ENCODE results near the gene TEKT5. TPM values are rescaled to one million over a fixed set of nuclear protein-coding genes. Genes with fewer than 3 reads are reported as not detected.
"Not testable (repeated sequence)": the region's sequence is repeated elsewhere in the genome, so short reads cannot be mapped to it uniquely, and the experiment has no call there.

TEKT5 gene
- total RNA-seq, 1 donor from 2014 or later, result not detected

DNA sequence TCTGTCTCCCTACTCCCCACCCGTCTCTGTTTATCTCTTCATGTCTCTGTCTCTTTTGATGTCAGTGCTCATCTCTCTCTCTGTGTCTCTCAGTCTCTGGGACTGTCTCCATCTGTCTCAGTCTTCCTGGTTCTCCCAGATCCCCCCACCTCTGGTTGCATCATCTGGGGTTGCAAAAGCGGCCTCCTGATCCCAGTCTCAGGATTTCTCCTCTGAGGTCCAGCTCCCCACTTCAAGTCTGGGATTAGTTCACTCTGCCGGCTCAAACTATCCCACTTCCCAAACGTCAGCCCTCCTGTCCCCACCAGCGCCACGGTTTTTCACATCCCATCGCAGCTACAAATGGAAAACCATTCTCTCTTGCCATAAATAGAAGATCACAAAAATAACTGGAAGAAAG lies 9.0 kb downstream of the TEKT5 start:
- DNase-seq (ENCODE audit: low read depth), result no peak

DNA sequence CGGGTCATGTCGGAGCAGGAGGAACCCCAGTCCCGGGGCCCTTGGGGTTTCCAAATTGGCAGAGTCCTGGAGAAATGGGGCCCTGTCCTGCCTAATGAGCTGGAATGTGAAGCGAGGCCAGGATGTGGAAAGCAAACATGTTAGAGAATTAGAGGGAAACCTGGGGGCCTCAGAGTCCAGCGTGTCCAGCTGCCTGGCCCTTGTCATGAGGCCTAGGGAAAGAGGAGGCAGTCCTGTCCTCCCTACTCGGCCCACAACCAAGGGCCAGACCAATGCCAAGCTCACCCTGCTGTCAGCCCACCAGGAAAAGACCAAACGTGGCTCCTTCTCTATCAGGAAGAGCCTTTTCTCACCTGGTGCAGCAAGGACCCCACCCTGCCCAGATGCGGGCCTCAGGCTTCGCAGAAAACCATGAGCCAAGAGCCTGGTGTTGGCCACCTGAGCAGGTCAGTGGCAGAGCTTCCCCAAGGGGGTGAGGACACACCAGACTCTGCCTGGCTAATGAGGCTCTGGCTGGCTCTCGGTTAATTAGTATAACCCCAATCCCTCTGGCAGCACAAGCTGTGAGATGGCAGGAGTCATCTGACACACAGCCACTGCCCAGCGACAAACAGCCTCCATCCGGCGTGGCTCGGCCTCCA lies 10.1 kb downstream of the TEKT5 start:
- no peak for DNase-seq (ENCODE audit: low read depth)

DNA sequence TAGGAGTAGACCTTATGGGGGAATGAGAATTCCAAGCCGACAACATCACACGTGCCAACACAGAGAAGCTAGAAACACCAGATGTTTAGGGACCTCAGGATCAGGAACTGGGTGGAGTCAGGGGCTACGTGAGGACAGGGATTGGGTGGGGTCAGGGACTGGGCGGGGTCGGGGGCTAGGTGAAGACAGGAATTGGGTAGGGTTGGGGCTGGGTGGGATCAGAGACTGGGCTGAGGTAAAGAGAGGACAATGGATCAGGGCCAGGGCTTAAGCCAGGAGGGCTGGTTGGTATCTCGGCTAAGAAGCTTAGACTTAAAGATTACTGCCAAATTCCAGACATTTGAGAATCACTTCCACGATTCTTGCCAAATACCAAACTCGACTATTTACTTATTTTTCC lies 11.6 kb downstream of the TEKT5 start:
- DNase-seq (ENCODE audit: low read depth), result no peak

DNA sequence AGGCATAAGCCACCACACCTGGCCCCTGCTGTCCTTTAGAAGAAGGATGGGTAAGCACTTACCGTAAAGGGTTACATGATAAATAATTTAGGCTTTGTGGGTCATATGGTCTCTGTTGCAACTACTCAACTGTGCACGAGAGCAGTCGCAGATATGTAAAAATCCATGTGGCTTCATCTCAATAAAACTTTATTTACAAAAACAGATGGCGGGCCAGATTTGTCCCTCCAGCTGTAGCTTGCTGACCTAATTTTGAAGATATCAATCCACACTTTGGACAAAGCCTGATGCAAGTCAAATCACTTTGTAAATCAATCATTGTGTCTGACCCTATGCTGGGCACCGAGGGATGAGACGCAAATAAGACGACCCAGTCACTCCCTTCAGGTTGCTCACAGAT lies 12.1 kb downstream of the TEKT5 start:
- no peak for DNase-seq (ENCODE audit: low read depth)

DNA sequence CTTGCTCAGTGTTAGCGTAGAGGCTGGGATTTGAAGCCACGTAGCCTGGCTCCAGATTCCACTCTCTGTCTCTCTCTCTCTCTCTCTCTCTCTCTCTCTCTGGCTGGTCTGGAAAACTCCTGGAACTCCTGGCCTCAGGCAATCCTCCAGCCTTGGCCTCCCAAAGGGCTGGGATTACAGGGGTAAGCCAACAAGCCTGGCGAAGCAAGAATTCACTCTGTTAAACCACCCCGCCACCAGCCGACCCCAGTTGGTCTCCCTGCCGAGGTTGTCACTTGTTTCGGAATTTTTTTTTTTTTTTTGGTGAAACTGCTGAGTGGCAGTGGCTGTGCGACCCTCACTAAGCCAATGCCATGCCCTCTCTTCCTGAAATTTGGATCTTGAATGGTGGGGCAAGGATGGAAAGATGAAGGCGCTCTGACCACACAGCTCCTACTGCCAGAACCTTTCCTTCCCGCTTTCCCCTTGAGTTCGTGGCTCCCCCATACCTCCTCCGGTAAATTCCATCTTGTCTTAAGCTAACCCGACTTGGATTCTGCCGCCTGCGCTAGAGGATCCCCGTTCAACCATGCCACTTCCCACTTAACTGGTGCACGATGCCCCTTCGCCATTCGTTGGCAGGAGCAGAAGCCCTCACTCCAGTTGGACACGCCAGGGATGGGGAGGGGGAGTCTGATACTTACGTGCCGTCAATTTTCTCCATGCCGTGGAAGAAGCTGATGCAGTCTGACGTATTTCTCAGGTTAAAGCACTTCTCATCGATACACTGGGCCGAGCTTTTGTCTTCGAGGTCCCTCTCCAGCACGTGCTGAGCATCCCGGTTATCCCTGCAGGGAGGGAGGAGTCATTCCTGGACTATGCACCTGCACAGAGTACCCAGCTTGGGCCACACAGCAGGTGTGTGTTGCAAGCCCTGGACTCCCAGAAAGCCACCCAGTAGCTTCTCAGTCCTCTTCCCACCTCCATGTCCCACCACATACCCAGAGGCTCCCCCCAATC lies 13.1 kb downstream of the TEKT5 start:
- DNase-seq (ENCODE audit: low read depth), result no peak

DNA sequence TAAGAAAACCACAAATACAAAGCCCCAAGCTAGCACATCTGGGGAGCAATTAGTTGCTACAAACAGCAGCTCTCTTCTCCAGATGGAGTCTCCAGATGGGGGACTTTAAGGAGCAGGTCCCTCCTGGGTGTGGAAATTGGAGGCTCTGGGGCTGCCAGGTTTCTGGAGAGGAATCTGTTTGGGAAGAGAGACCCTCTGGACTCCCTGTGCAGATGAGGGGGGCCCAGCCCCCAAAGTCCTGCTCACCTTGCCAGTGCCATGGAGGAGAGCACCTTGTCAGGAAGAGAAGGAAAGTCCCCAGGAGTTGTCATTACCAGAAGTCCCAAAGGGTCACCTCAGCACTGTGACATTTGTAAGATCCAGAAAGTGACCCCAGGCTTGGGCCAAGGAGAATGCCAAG lies 14.8 kb downstream of the TEKT5 start:
- DNase-seq (ENCODE audit: low read depth), result no peak

DNA sequence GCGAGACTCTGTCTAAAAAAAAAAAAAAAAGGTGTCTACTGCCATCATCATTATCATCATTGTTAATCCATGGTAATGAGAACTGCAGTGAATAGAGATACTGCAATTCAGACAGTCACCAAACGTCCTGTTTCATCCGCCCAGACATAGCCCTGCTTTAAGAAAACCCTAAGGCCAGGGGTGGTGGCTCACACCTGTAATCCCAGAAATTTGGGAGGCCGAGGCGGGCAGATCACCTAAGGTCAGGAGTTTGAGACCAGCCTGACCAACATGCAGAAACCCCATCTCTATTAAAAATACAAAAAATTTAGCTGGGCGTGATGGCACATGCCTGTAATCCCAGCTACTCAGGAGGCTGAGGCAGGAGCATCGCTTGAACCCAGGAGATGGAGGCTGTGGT lies 15.3 kb downstream of the TEKT5 start:
- DNase-seq (ENCODE audit: low read depth), result not testable (repeated sequence)

DNA sequence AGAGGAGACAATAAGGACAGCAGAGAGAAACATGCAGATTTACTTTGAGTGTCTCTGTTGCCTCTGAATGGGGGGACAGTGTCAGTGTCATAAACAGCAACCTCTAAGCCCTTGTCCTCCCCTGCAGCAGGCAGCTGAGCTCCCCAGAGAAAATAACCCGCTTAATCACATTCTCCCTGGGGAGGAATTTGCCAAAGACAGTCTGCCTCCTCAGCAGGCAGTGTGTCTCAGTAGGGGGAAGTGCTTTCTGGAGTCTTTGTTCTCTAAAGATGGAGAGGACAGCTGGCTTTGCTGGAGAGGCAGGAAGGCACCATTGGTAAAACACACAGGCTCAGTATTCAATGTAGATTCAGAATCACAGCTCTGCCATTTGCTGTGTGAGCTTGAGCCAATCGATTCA lies 16.1 kb downstream of the TEKT5 start:
- DNase-seq (ENCODE audit: low read depth), result peak; percentile 54

DNA sequence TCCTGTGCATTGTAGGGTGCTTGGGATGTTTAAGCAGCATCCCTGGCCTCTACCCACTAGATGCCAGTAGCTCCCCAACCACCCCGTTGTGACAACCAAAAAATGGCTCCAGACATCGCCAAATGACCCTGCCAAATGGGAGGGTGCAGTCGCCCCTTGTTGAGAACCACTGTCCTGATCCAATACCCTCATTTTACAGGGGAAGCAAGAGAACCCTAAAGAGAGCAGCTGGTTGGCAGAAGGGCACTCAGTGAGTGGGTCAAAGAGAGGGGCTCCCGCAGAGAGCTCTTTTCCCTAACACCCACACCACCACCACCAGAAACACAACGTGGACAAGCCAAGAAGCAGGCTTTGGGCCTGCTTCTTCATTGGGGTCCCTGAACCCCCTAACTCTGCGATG lies 18.4 kb downstream of the TEKT5 start:
- DNase-seq (ENCODE audit: low read depth), result no peak

DNA sequence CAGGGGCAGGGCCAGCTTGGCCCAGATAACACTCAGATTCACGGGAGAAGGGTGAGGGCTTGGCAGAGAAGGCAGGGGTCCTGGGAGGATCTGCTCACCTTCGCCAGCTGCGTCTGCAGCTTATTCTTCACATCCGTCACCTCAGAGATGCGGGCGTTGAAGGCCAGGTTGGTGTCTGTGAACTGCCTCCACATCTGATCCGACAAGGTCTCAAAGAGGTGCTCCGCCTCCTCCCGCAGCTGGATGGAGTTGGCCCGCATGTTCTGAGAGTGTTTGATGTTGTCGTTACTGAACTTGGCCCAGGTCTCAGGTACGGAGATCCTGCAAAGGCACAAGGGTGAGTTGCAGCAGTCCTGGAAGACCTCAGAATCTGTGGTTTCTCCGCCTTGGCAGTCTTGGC lies 18.9 kb downstream of the TEKT5 start:
- no peak for DNase-seq (ENCODE audit: low read depth)

DNA sequence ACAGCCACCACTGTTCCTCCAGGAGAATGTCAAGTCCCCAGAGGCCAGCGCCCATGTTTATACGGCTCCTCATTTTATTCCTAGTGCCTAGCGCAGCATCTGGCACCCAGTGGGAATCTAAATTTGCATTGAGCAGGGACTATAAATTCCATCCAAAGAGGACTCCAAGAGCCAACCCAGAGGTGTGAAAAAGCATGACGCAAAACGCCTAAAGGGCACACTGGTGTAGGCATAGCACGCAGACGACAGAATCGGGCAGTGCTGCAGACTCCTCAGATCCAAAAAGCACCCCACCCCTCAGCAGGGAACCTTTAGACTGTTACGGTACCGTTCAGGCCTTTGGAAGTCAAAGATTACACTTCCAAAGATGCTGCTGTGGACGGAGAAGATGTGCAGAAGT lies 19.5 kb downstream of the TEKT5 start:
- DNase-seq (ENCODE audit: low read depth), result no peak

DNA sequence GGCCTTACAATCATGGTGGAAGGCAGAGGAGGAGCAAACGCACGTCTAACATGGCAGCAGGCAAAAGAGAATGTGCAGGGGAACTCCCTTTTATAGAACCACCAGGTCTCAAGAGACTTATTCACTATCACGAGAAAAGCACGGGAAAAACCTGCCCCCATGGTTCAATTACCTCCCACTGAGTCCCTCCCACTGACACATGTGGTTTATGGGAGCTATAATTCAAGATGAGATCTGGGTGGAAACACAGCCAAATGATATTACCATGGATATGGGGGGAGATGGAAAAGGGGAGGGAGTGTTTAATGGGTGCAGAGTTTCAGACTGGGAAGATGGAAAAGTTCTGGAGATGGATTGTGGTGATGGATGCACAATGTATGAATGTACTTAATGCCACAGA lies 23.0 kb downstream of the TEKT5 start:
- no peak for DNase-seq (ENCODE audit: low read depth)

DNA sequence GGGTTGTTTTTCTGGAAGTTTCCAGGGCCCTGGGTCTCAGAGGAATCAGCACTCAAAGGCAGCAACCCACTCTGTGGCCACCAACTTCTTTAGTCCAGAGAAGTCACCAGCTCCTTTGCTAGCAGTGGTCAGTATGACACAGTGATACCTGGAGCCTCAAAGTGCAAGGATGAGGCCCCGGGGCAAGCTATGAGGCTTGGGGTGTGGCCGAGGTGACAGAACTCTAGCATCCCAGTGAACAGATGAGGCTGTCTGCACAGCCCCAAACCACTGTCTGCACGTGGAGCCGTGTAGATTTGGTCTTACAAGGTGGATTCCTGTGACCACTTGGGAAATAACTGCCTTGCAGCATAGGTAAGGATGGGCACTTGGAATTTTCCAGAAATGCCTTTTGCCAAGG lies 24.9 kb downstream of the TEKT5 start:
- no peak for DNase-seq (ENCODE audit: low read depth)

DNA sequence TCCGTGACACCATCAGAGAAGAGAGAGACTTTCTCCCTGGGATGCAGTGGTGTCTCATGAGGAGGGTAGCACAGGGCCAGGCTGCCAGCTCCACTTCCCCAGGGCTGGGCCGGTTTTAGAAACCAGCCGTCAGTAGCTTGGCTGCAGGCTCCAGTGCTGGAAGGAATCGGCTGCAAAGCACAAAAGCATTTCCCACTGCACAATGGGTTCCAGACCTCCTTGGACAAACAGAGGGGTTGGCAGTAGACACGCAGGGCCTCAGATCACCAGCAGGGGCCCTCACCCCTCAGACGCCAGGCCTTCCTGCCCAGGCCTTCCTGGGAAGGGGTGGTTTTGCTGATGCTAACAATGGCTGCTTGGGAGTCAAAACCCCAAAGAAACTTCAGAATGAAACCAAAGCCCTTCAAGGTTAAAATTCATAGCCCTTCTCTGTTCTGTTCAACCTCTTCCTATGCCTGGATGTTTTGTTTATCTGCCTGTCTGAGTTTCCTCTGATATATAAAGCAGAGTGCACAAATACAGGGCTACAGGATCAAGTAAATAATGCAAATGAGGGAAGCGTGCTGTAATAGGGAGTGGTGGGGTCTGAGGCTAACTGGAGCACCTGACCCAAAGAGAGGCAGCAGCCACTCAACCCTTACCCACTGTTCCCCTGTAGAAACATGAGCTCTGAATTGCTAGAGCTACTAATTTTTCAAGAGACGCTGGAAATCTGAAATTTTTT lies 26.2 kb downstream of the TEKT5 start:
- DNase-seq (ENCODE audit: low read depth), result peak; percentile 20

DNA sequence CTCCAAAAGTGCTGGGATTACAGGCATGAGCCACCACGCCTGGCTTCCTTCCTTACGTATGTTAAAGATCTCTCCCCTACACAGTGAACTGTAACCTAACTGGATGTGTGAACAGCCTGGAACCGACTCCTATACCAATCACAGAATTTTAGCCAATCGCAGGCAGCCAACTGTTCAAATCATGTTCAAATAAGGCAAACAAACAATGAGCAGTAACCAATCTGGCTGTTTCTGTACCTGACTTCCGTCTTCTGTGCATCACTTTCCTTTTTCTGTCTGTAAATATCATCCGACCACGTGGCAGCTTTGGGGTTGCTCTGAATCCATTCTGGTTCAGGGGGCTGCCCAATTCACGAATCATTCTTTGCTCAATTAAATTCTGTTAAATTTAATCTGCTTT lies 27.5 kb downstream of the TEKT5 start:
- no peak for DNase-seq (ENCODE audit: low read depth)

DNA sequence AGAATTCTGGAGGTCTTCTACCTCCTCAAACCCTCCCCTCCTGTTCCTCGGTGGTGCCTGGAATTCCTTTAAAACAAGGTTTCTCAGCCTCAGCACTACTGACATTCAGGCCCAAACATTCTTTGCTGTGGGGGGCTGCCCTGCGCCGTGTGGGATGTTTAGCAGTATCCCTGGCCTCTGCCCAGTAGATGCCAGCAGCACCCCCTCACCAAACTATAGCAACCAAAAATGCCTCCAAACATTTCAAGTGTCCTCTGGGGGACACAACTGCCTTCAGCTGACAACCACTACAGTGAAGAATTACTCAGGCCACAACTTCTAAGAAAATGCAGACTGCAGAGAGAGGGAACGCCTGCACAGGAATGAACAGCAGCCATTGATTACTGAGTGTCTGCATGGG lies 28.4 kb downstream of the TEKT5 start:
- no peak for DNase-seq (ENCODE audit: low read depth)

DNA sequence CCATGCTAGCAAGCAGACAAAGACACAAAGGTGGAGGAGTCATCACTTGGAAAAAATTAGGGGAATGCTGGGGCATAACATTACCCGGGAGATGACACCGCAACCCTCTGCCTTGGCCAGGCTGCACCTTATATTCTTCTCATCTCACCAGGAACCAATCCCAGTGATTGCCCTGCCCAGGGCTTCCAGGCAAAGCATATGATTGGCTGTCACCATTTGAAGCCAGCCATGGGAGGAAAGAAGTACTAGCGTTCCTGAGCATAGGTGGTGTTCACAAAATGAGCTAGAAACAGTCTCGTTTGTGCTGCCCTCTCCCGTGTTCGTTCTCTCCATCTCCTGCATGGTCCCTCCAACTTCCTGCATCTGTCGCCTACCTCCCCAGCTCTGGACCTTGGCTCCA lies 29.6 kb downstream of the TEKT5 start:
- no peak for DNase-seq (ENCODE audit: low read depth)

DNA sequence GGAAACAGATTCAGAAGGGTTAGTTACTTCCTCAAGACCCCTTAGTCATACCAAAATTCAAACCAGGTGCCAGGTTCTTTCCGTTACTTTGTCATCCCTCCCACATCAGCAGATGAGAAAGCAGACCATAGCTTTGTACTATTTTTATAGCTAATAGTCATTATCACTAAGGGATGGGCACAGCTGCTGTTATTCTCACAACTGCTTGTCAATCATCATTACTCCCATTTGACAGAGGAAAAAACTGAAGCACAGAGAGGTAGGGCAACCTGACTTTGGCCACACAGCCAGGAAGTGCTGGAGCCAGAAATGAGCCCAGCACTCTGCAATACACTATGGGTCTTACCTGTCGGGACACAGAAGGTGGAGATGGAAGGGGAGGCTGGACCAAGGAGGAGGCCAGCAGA lies 30.0 kb downstream of the TEKT5 start:
- DNase-seq (ENCODE audit: low read depth), result peak; percentile 66

DNA sequence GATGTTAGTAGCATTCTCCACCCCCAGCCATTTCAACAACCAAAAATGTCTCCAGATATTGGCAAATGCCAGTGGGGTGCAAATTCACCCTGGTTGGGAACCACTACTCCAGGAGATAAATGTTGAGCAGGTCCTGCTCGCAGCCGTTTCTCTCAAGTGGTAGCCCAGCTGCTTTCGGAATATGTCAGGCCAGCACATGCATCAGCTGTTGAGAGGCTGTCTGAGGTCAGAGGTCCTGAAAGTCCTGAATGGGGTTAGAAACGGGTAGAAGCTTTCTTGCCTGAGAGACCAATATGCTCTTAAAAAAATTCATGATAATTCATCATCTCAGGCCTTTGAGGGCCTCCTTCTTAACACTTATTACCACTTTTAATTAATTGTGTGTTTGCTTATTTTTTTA lies 31.0 kb downstream of the TEKT5 start:
- peak; percentile 75 for DNase-seq (ENCODE audit: low read depth)

DNA sequence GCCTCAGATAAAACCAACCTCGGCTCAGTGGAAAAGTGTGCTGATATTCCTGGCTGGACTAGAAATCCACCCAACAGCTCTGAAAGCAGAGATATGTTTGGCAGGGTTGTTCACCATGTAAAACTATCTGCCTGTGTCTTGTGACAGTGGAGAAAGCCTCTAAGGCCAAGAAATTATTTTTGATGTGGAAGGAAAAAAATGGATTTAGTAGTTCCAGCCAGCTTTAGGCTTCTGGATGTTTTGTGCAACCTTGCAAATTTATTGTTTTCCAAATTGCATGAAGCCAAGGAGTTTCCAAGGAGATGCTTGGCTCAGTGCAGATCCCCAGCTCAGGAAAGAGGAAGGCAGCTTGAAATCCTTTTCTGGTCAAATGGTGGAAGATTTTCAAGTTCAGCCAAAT lies 31.6 kb downstream of the TEKT5 start:
- DNase-seq (ENCODE audit: low read depth), result peak; percentile 14

DNA sequence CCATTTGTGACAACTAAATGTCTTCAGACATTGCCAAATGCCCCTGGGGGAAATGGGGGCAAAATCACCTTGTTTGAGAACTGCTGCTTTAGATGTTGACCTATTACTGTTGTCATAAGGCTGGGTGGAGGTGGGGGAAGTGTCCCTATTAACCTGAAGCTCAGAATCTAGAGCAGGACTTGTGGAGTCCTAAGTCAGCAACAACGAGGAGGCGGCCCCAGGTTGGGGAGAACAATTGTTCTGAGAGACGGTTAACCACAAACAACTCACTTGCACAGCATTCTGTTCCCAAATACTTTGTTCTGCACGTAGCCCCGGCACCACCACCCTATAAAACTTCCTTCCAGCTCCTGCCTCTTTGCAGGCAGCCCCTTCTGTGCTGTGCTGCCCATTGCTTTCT lies 32.5 kb downstream of the TEKT5 start:
- no peak for DNase-seq (ENCODE audit: low read depth)

DNA sequence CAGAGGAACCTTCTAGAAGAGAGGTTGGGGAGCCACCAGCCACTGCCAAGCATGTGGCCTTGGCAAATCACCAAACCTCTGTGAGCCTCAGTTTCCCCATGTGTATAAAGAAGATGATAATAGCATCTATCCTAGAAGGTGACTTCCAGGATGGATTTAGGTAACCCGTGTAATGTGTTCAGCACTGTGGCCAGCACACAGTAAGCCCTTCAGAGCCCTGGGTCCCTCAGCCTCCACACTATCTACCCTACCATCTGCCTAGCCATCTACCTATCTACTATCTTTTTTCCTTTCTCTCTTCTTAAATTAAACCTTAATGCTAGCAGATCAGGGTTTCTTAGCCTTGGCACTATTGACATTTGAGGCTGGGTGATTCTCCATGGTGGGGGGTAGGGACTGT lies 33.0 kb downstream of the TEKT5 start:
- no peak for DNase-seq (ENCODE audit: low read depth)
